Small intestine (tissue), 7 donors: ENCODE results near the gene BEND6. TPM values are rescaled to one million over a fixed set of nuclear protein-coding genes. Genes with fewer than 3 reads are reported as not detected.
A peak's percentile ranks its signal among the peaks of the same experiment; 100 is the strongest.
"Not testable (repeated sequence)": the region's sequence is repeated elsewhere in the genome, so short reads cannot be mapped to it uniquely, and the experiment has no call there.

Source experiments
- DNase-seq, 2 donors: peaks; one replicate each; pipeline versions ENCODE4 v3.0.0 to v3.0.0-alpha.2; 2013
- FAIRE-seq: peaks from 2 replicates; lab custom pipeline; 2012; peaks lifted over from hg19 to GRCh38; lab: Jason Lieb, UNC
- H3K27ac ChIP-seq, 3 donors: one replicate each; pipeline ENCODE4 v1.5.1; 2013; ENCODE audit warnings: low read length in 2 of 3, mild to moderate bottlenecking in 2 of 3, control low read depth in 1 of 3, inconsistent platforms in 1 of 3, low read depth in 1 of 3, moderate library complexity in 1 of 3
- H3K27me3 ChIP-seq, 3 donors: one replicate each; pipeline ENCODE4 v1.6.1; 2013; ENCODE audit warnings: low read length in 3 of 3, inconsistent platforms in 1 of 3; ENCODE audit not compliant: control insufficient read depth in 3 of 3, insufficient read depth in 3 of 3
- H3K36me3 ChIP-seq, 3 donors: one replicate each; pipeline ENCODE4 v1.6.1; 2013; ENCODE audit warnings: low read length in 3 of 3, inconsistent platforms in 1 of 3, low read depth in 1 of 3, mild to moderate bottlenecking in 1 of 3, moderate library complexity in 1 of 3; ENCODE audit not compliant: control insufficient read depth in 3 of 3, insufficient read depth in 2 of 3
- H3K4me1 ChIP-seq, 3 donors: one replicate each; pipeline ENCODE4 v1.6.1; 2013; ENCODE audit warnings: low read length in 2 of 3, inconsistent platforms in 1 of 3, low read depth in 1 of 3, mild to moderate bottlenecking in 1 of 3, moderate library complexity in 1 of 3; ENCODE audit not compliant: control insufficient read depth in 3 of 3, insufficient read depth in 2 of 3
- H3K4me3 ChIP-seq, 3 donors: one replicate each; pipeline ENCODE4 v1.5.1; 2013; ENCODE audit warnings: low read length in 3 of 3, control low read depth in 1 of 3, inconsistent platforms in 1 of 3, low read depth in 1 of 3, mild to moderate bottlenecking in 1 of 3, moderate library complexity in 1 of 3
- H3K9me3 ChIP-seq, 2 donors: one replicate each; pipeline ENCODE4 v1.6.1; 2013; ENCODE audit warnings: low read depth in 1 of 2, low read length in 1 of 2; ENCODE audit not compliant: control insufficient read depth in 2 of 2, insufficient read depth in 1 of 2
- WGBS, 3 donors: extraction: QIAGEN DNeasy Blood & Tissue Kit; methylation state at CpG; one replicate each; pipeline ENCODE4 v1.1.7; 2013; 5-methylcytosine and 5-hydroxymethylcytosine counted together
- polyA plus RNA-seq, 4 donors: library from polyadenylated mRNA; stranded (reverse) in 3 of 4; unstranded in 1 of 4; fragments of 200-250 nt in 3 of 4; fragments of 120-200 nt in 1 of 4; gene quantifications; one replicate each; pipeline versions ENCODE4 v1.2.1 to v1.2.3, GENCODE V29; 2013
- donor health status: healthy with polysubstance abuse.
- donor health status: control.
- donor health status: control.
- donor health status: Bipolar disorder and iron deficiency.
- donor health status: healthy.

BEND6 gene
- polyA plus RNA-seq, 4 donors, result 0.34 to 0.54 (median 0.35) TPM; not detected in 1

- FAIRE-seq (no peak), DNase-seq (no peak)
- Histone ChIP-seq H3K27ac (no peak overlapping the region), H3K9me3 (peaks cover 0 to 11% of the 10 kb centered on the region in 2 donors), H3K36me3 (no peaks in the 10 kb centered on the region), H3K4me1 (no peaks in the 10 kb centered on the region), H3K4me3 (no peak overlapping the region), H3K27me3 (no peaks in the 10 kb centered on the region)
Observed at GRCh38 chr6:56999049-56999448, 44.1 kb downstream of the BEND6 start.

DNA sequence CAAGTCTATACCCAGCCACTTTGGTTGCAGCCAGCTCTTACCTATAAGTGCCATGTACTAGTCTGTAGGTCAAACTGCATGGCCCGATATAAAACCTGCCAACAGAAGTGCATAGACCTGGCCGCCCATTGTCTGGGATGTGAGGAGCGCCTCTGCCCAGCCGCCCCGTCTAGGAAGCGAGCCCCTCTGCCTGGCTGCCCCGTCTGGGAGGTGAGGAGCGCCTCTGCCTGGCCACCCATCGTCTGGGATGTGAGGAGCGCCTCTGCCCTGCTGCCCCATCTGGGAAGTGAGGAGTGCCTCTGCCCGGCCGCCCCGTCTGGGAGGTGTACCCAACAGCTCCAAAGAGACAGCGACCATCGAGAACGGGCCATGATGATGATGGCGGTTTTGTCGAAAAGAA lies 44.8 kb downstream of the BEND6 start:
- not testable (repeated sequence) for H3K4me1 ChIP-seq, DNase-seq, H3K4me3 ChIP-seq, H3K27ac ChIP-seq, FAIRE-seq, H3K36me3 ChIP-seq, H3K27me3 ChIP-seq
- peaks cover 0 to 11% of the 10 kb centered on the region in 2 donors for H3K9me3 ChIP-seq
- 93 to 96% (median 94%) methylated on average over 18 of the region's 18 CpGs for WGBS, 3 donors

DNA sequence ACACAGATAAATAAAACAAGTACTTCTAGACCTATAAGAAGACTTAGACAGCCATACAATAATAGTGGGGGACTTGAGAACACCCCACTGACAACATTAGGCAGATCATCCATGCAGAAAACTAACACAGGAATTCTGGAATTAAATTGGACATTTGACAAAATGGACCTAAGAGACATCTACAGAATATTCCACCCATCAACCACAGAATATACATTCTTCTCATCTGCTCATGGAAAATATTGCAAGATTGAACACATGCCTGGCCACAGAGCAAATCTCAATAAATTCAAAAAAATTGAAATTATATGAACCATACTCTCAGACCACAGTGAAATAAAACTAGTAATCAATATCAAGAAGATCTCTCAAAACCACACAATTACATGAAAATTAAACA lies 47.3 kb downstream of the BEND6 start:
- H3K4me1 ChIP-seq, result no peaks in the 10 kb centered on the region
- FAIRE-seq (no peak), DNase-seq (no peak)
- no peak overlapping the region for H3K27ac ChIP-seq
- H3K36me3 ChIP-seq, result no peaks in the 10 kb centered on the region
- H3K27me3 ChIP-seq, result no peaks in the 10 kb centered on the region
- no peak overlapping the region for H3K4me3 ChIP-seq
- H3K9me3 ChIP-seq, result peaks cover 0 to 11% of the 10 kb centered on the region in 2 donors

DNA sequence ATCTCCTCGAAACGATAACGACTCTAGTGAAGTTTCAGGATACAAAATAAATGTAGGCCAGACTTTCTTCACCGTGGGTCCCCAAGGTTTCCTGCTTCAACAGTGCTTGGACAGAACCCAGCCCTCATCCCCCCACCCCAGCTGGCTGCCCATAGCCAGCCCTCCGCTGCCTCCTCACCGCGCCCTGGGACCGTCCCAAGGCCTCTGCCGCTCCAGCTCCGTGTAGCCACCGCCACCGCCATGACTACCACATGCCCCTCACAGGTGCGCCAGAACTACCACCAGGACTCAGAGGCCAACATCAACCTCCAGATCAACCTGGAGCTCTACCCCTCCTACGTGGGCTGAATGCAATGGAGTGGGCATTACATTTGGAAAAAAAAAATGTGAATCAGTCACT lies 49.4 kb downstream of the BEND6 start:
- H3K4me1 ChIP-seq, result no peaks in the 10 kb centered on the region
- H3K27me3 ChIP-seq, result no peaks in the 10 kb centered on the region
- no peak overlapping the region for H3K27ac ChIP-seq
- no peak for FAIRE-seq
- H3K4me3 ChIP-seq, result no peak overlapping the region
- peaks cover 0 to 5% of the 10 kb centered on the region in 2 donors for H3K9me3 ChIP-seq
- H3K36me3 ChIP-seq, result no peaks in the 10 kb centered on the region
- DNase-seq, result no peak
- 89 to 95% (median 94%) methylated on average over 14 of the region's 14 CpGs for WGBS, 3 donors

DNA sequence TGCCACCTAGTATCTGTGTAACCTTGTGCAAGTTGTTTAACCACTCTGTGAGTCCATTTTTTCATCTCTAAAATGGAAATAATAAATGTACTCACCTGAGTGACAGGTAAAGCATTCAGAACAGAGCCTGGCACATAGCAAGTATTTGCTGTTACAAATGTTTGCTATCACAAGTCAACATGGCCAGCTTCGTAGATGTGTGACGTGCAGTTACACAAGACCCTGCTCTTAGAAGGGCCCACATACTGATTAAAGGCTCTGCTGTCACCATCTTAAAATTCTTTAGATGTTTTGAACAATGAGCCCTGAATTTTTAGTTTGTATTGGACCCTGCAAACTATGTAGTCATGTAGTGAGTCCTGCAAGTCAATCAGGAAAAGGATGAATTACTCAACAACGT lies 51.2 kb downstream of the BEND6 start:
- 60 to 71% (median 63%) methylated on average over 3 of the region's 3 CpGs for WGBS, 3 donors
- H3K4me3 ChIP-seq, result no peak overlapping the region
- no peak overlapping the region for H3K27ac ChIP-seq
- H3K9me3 ChIP-seq, result no peaks in the 10 kb centered on the region
- no peaks in the 10 kb centered on the region for H3K4me1 ChIP-seq
- FAIRE-seq (no peak), DNase-seq (no peak)
- H3K36me3 ChIP-seq, result no peaks in the 10 kb centered on the region
- H3K27me3 ChIP-seq, result no peaks in the 10 kb centered on the region

DNA sequence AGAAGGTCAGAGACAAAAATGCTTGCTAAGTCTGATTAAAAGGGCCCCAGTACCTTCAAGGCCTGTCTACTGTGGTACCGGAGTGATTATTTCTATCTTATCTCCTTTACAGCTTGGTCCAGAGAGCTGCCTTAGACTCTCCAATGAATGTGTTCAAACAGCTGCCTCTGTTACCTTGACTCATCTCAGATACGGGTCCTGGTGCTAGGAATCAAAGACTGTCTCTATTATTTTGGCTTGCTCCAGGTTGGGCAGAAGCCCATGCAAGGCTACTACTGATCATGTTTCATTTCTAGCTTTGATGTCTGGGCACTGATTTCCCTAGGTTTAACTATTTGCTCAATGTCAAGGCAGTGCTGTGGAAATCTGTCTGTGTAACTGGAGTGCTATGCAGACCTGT lies 53.2 kb downstream of the BEND6 start:
- H3K27me3 ChIP-seq, DNase-seq, H3K36me3 ChIP-seq, FAIRE-seq, H3K4me1 ChIP-seq, H3K9me3 ChIP-seq, H3K4me3 ChIP-seq, H3K27ac ChIP-seq: not testable (repeated sequence)
- WGBS, 3 donors, result 42 to 76% (median 43%) methylated on average over 2 of the region's 2 CpGs

- Histone ChIP-seq H3K9me3 (no peaks in the 10 kb centered on the region), H3K36me3 (no peaks in the 10 kb centered on the region), H3K27me3 (no peaks in the 10 kb centered on the region), H3K4me3 (no peak overlapping the region), H3K27ac (no peak overlapping the region), H3K4me1 (no peaks in the 10 kb centered on the region)
- WGBS, 3 donors, result 62 to 68% (median 65%) methylated on average over 4 of the region's 4 CpGs
- DNase-seq (no peak), FAIRE-seq (no peak)
Observed at GRCh38 chr6:57013521-57013926, 58.6 kb downstream of the BEND6 start.

DNA sequence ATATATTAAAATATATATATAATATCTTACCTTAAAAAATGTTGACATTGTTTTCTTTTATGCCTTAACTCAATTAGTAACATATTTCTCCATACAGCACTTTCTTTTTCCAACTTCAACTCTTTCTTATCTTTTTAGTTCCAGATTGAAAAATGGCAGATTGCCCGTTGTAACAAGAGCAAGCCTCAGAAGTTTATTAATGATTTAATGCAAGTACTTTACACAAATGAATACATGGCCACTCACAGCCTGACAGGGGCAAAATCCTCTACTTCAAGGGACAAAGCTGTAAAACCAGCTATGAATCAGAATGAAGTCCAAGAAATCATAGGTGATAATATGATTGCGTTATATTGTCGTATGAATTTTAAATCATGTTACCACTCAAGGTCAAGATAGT lies 62.2 kb downstream of the BEND6 start:
- H3K9me3 ChIP-seq, result no peaks in the 10 kb centered on the region
- H3K36me3 ChIP-seq, result no peaks in the 10 kb centered on the region
- no peak overlapping the region for H3K4me3 ChIP-seq
- no peak for FAIRE-seq
- no peaks in the 10 kb centered on the region for H3K4me1 ChIP-seq
- H3K27me3 ChIP-seq, result no peaks in the 10 kb centered on the region
- 15 to 55% (median 36%) methylated on average over 3 of the region's 3 CpGs for WGBS, 3 donors
- H3K27ac ChIP-seq, result no peak overlapping the region
- DNase-seq, result peak; percentile 12 to 63

DNA sequence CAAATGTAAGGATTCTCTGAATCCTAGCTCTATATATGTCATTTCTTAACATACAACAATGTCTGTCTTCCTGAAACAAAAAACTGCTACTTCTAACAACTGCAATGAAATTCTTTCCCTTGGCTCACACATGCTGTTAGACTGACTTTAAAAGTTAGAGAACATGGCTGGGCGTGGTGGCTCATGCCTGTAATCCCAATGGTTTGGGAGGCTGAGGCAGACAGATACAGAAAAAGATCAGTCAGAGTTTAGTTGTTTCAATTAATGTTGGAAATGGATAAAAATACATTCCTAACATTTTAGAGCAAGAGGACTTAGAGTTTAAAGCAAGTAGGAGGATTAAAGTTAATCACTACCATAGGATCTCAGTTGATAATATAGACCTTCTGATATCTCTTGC lies 62.9 kb downstream of the BEND6 start:
- no peak overlapping the region for H3K27ac ChIP-seq
- no peaks in the 10 kb centered on the region for H3K36me3 ChIP-seq
- DNase-seq, result no peak
- H3K27me3 ChIP-seq, result no peaks in the 10 kb centered on the region
- 50 to 87% (median 72%) methylated on average over 1 of the region's 1 CpG for WGBS, 3 donors
- no peaks in the 10 kb centered on the region for H3K4me1 ChIP-seq
- no peaks in the 10 kb centered on the region for H3K9me3 ChIP-seq
- no peak overlapping the region for H3K4me3 ChIP-seq
- FAIRE-seq, result no peak
